Left cardiac atrium (tissue), 4 donors: ENCODE results near the gene SLC38A1. TPM values are rescaled to one million over a fixed set of nuclear protein-coding genes. Genes with fewer than 3 reads are reported as not detected.
A peak's percentile ranks its signal among the peaks of the same experiment; 100 is the strongest.
"Not testable (repeated sequence)": the region's sequence is repeated elsewhere in the genome, so short reads cannot be mapped to it uniquely, and the experiment has no call there.

Experiments
- ATAC-seq, 2 donors: fragments of 200-7000 bp; cut with Tn5 transposase; one replicate each; pipeline ENCODE4 v1.9.1; 2020; ENCODE audit warnings: mild to moderate bottlenecking in 2 of 2, moderate library complexity in 2 of 2
- DNase-seq: peaks from one replicate; pipeline ENCODE4 v3.0.0-alpha.2; 2020
- intact Hi-C, 2 donors: fragments of 100-400 bp; cut with DNase I; formaldehyde crosslinking; loops; one replicate each; pipeline versions ENCODE4 v1.14.1 to v1.15.1; 2022 to 2023
- total RNA-seq, 2 donors: library from RNA; stranded (reverse); fragmentation: NEBNext Ultra II Directional; extraction: Animal tissue kit (Norgen Biotek cat#: 25700); gene quantifications; one replicate each; pipeline ENCODE4 v1.2.1, GENCODE V29; 2021
- donor health status: DM: no; HTN: yes; CAD: no.
- donor health status: DM: no; HTN: yes; CAD: no; lungs with severe emphysema.
- donor health status: DM: yes; HTN: yes; CAD: no.
- donor health status: Dilated cardiomyopathy.

SLC38A1 gene
- total RNA-seq, 2 donors from 2014 or later, result 74.6 to 172 TPM

GRCh38 chr12:46217541-46218321 is 51.1 kb downstream of the SLC38A1 start:
- DNase-seq, result no peak
- peak; percentile 57 to 75 for ATAC-seq
- intact Hi-C loops, result no loop called here

GRCh38 chr12:46214668-46215436 is 54.0 kb downstream of the SLC38A1 start:
- intact Hi-C loops, result no loop called here
- ATAC-seq, result peak; percentile 28 to 69
- peak; percentile 31 for DNase-seq

DNA sequence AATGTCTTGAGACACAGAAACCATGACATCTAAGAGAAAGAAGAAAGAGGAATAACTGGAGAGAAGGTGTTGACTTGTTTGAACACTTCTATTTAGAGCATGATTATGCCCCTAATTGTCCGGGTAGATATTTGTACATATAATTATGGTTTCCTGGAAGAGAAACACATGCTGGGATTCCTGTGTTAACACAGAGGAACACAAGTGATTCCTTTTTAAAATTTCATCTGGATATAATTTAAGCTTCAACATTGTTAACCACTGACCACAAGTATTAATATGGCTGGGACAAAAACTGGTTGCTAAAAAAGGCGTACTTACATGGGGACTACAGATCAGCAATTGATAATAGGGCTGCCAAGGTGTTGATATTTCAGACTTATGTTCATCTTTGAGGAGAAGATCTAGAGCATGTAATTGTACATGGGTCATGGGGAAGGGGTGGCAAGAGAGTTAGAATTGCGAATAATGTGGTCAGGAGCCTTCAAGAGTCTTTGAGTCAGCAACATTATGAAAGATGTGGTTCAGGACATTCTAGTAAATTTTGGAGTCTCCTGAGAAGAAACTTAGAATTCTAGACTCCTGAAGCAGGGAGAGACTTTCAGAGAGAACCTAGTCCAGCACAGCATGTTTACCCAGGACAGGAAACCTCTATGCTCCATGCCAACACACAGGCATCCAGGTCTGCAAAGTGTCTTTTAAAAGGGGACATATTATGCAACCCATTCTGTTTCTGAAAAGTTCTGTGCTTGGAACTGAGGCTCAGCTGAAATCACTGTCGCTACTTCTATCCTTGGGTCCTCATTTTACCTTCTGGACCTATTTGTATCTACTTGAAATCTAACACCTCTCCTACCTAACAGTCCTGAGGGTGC is 56.5 kb downstream of the SLC38A1 start:
- ATAC-seq, result no peak
- intact Hi-C loops, result no loop called here
- DNase-seq, result no peak

DNA sequence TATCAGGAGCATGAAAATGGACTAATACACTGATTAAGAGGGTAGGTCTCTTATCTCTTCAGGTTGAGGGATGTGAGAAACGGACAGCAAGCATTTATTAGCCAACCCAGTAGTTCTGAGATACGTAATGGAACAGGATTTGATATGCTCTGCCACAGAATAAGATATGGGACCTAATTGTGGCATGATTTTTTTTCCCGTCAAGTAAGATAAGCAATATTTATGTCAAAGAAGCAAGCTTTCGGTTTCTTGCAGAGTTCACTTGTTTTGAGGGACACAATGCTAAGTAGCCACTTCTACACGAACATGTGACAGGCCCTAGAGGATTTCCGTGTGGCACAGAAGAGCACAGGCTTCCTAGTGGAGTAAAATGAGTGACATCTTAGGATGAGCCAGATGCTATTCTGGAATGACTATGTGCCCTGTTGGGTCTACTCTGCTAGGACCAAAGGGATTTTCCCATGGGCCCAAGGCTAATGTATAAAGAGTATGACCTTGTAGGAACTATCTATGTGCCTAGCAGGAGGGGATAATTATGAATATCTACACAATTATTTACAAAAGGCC is 57.9 kb downstream of the SLC38A1 start:
- peak in 1 of 2 donors; percentile 63 for ATAC-seq
- DNase-seq, result no peak

GRCh38 chr12:46209914-46210872 is 58.6 kb downstream of the SLC38A1 start:
- DNase-seq, result peak; percentile 35
- intact Hi-C loops, result loop anchor here in 1 of 2 donors (2.0 kb wide), 1 partner anchor 59 kb away; the partner anchor contains the start of gene SLC38A1
- ATAC-seq, result peak; percentile 76 to 87

More for the DNA sequence above, 57.9 kb downstream of the SLC38A1 start:
- intact Hi-C loops, result loop anchor here in 1 of 2 donors (2.0 kb wide), 1 partner anchor 58 kb away; the partner anchor contains the start of gene SLC38A1

DNA sequence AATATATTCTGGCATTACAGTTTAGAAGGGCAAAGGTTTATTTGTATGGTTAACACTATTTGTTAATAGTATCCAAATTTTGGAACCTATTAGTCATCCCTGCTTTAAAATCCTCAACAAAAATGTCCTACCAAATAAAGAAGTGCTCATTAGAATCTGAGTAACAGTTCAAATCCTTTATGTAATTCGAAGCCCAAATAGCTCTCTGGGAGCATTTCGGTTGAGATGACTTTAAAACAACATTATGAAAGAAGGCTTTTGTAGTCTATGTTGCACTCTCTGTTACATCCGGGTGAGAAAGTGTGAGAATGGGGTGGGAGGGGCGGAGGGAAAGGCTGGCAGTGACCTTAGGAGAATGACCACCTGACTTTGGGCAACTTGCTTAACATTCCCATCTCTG is 59.7 kb downstream of the SLC38A1 start:
- intact Hi-C loops, result no loop called here
- DNase-seq (no peak), ATAC-seq (peak in 1 of 2 donors; percentile 14)

DNA sequence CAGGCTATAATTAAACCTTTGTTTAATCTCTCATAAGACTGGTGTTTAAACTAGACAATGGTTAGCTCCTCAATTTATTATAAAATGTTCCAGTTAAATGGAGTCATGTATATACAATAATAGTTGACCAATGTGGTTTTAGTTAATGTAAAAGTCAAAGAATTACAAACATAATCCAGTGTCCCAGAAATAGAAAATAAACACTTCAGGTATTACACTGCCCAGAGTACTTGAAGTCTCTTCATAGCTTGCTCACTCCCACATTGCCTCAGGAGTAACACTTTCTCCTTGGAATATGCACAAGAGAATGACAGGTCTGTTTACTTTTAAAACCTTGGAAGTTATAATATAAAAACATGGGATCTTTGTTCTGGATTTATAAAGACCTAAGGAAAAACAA is 60.5 kb downstream of the SLC38A1 start:
- ATAC-seq, result no peak
- DNase-seq, result no peak
- intact Hi-C loops, result no loop called here

DNA sequence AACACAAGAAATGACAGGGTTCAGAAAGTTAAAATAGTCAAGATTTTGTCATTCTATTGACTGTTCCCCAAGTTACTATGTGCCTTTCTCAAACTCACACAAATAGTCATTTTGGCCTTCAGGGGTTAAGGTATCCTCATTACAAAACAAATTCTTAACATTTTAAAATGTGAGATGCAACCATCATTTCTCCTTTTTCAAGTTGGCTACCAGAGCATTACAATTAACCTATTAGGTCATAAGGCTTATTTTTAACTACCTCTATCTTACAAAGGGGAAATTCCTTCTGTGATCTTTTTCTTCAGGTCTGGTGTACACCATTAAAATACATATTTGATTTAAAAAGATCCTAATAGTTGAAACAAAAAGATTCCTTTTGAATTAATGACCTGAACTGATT is 61.2 kb downstream of the SLC38A1 start:
- intact Hi-C loops, result no loop called here
- DNase-seq (no peak), ATAC-seq (no peak)

- no peak for ATAC-seq
Observed at GRCh38 chr12:46206471-46206870, 62.4 kb downstream of the SLC38A1 start.

DNA sequence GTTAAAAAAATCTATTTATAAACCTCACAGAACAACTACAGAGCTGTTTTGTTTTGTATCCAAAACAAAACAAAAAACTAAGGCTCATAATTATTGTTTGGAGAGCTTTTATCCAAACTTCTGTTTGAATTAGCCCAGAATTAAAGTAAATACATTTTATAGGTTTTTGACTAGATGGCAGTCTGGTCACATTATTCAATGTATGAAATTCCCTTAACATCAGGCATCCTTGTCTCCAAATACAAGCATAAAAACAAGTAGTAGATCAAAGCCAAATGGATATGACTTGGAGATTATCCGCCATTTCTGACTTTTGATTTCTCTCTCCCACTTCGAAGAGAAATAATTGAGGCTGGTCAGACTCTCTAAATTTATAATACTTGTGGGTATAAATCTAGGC is 63.5 kb downstream of the SLC38A1 start:
- ATAC-seq, result no peak
- no peak for DNase-seq
- intact Hi-C loops, result no loop called here

More at GRCh38 chr12:46206471-46206870, 62.4 kb downstream of the SLC38A1 start:
- DNase-seq, result no peak
- intact Hi-C loops, result no loop called here

GRCh38 chr12:46201284-46201789 is 67.5 kb downstream of the SLC38A1 start:
- no peak for ATAC-seq
- intact Hi-C loops, result no loop called here
- DNase-seq, result no peak

DNA sequence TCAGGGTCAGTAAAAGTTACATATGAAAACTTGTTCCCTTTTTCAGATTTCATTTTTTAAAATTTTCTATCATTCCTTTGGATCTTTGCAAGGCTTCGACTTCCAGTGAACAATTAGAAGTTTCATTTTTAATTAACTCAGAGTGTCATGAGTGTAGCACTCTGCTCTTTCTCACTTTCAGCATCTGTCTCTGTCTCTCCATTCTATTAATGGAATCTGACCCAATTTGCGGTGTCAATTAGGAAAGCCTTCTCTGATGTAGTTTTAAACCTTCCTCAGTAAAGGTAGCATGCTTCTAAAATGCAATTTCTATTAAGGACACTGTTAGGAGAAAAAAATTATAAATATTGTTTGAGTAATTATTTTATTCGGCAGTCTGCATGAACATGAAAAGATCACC is 68.3 kb downstream of the SLC38A1 start:
- intact Hi-C loops, result no loop called here
- no peak for DNase-seq
- ATAC-seq, result no peak

- no peak for ATAC-seq
- intact Hi-C loops, result no loop called here
- DNase-seq, result no peak
Observed at GRCh38 chr12:46198913-46199312, 69.9 kb downstream of the SLC38A1 start.

GRCh38 chr12:46197883-46198282 is 71.0 kb downstream of the SLC38A1 start:
- no peak for ATAC-seq
- no peak for DNase-seq
- intact Hi-C loops, result no loop called here

DNA sequence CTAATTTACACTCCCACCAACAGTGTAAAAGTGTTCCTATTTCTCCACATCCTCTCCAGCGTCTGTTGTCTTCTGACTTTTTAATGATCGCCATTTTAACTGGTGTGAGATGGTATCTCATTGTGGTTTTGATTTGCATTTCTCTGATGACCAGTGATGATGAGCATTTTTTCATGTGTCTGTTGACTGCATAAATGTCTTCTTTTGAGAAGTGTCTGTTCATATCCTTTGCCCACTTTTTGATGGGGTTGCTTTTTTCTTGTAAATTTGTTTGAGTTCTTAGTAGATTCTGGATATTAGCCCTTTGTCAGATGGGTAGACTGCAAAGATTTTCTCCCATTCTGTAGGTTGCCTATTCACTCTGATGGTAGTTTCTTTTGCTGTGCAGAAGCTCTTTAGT is 78.3 kb downstream of the SLC38A1 start:
- ATAC-seq, DNase-seq, intact Hi-C loops: not testable (repeated sequence)

GRCh38 chr12:46188170-46188569 is 80.7 kb downstream of the SLC38A1 start:
- DNase-seq (no peak), ATAC-seq (no peak)
- intact Hi-C loops, result no loop called here

DNA sequence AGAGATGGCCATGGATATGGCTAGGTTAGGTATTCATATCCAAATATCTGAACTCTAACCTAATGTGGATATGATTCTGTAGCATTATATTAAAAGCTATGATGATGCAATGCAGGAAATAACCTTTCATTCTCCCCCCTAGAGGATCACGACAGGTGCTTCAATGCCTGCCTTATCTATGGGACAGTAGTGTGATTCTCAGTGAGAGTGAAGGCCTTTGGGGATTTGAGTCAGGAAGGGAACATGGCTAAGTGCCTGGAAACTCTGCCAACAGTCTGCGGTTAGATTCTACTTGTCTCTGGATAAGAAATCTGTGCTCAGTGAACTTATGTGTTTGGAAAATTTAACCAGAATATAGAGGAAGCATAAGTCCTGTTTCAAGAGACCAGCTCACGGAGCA is 81.8 kb downstream of the SLC38A1 start:
- ATAC-seq, result peak; percentile 44 to 94
- peak; percentile 27 for DNase-seq
- intact Hi-C loops, result no loop called here

GRCh38 chr12:46186088-46186487 is 82.8 kb downstream of the SLC38A1 start:
- ATAC-seq (no peak), DNase-seq (no peak)
- intact Hi-C loops, result no loop called here
